ENCODE results near the gene PLEKHA3.

GRCh38 chr2:178499640-178500039, 19.4 kb downstream of the PLEKHA3 start:
- TF ChIP-seq CTCF (IDR thresholded peaks at IDR 0.05; ENCODE audit: low read length) = no peak
- TF ChIP-seq EZH2 (IDR thresholded peaks at IDR 0.05; ENCODE audit: borderline replicate concordance, low read length) = no peak

Measured in OCI-LY1 (cell line).